Astrocyte (in vitro differentiated cells and primary cell): ENCODE data around the gene ATXN1.

Source experiments
- CTCF ChIP-seq: IDR thresholded peaks from 2 replicates; pipeline ENCODE4 v1.5.1; 2011; ENCODE audit warnings: low read depth, mild to moderate bottlenecking, inconsistent platforms, low read length, moderate library complexity; ENCODE audit not compliant: insufficient read depth
- EZH2 ChIP-seq: IDR thresholded peaks from 2 replicates; pipeline ENCODE4 v1.6.1; 2012; ENCODE audit warnings: mild to moderate bottlenecking, low read length, inconsistent platforms; ENCODE audit not compliant: insufficient read depth

DNA sequence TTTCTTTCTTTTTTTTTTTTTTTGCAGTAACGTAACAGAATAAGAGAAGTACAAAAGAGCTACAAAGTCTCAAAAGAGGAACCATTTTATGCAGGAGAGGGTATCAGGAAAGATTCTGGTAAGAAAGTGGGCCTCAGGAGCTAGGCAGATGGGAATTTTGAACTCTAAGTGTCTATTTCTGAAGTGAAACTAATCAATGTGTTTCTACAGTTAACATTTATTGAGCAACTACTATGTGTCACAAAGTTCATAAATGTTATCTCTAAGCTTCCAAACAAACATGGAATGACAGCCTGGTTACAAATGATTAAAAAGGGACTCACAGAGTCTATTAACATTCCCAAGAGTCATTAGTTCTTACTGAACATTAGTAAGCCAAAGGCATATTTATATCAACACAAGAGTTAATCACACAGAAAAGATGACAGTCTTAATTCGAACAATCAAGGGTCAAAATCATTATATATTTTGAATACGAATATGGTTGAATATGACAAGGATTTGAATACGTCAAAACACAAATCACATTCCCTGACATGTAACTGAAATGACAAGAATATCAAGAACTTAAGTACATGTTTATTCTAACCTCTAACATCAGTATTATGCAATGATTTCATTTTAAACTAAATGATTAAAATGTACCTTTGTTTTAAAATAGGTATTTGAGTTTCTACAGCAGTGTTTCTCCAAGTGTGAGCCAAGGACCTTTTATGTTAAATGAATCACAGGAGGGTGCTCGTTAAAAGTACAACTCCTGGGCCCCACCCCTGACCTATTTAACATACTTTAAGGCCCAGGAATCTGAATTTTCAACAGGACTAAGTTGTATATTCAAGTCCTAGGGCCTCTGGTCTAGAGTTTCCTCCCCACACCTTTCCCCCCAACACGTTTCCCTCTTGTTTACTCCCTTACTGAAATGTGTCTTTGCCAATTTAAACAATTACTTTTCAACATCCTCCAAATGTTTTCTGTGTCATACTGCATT lies 89.7 kb downstream of the ATXN1 start:
- TF ChIP-seq CTCF (no peak), EZH2 (no peak)
